ENCODE results near the gene XBP1. TPM values are rescaled to one million over a fixed set of nuclear protein-coding genes. Genes with fewer than 3 reads are reported as not detected.
"Not testable (repeated sequence)": the region's sequence is repeated elsewhere in the genome, so short reads cannot be mapped to it uniquely, and the experiment has no call there.

XBP1 gene
- polyA plus RNA-seq (2013, experiment 1 of 2), result 127 TPM
- polyA plus RNA-seq (2013, experiment 2 of 2), result 129 TPM

DNA sequence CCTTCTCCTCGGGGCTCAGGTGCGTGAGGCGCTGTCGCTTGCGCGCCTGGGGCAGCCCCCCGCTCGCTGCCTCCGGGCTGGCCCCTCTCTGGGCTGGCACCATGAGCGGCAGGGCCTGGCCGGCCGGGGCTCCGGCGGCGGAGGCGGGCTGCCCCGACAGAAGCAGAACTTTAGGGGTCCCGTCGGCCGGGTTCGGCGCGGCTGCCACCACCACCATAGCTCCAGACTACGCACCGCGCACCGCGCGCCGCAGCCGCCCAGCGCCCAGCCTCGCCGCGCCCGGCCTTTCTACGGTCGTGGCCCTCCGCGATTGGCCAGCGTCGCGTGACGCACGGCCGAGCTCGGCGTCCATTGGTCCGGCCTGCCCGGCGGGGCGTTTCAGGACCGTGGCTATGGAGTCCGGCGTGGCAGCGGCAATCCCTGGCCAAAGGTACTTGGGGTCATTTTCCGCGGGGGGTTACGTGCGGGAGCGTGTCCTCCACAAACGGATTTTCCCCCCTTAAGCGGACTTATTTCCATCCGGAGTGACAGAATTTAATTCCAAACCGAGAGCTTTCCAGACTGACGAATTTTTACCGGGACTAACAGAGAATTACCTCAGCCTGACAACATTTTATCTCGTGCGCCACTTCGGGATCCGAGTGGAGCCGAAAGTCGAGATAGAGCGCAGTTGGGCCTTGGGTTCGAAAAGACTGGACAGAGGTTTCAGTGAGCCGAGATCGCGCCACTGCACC is at the start of gene XBP1:
XBP1 (minus strand) TSS at position 262 of the 734 bp plus-strand sequence.
- peak within 1 kb of the TSS; percentile 96 for H2BK120ac ChIP-seq (ENCODE audit: low read depth, low read length)
- H3K27ac ChIP-seq (ENCODE audit: low read length, poor library complexity, severe bottlenecking), result peak within 1 kb of the TSS; percentile 92
- H3K9me3 ChIP-seq (ENCODE audit: control insufficient read depth, low read length), result no peaks in the 10 kb centered on the region
- no peak within 1 kb of the TSS for H2BK12ac ChIP-seq (ENCODE audit: low read length in 2 of 2)
- peak within 1 kb of the TSS; percentile 100 for H4K91ac ChIP-seq (ENCODE audit: low read length)
- peak; percentile 95 for DNase-seq
- H2AFZ ChIP-seq (ENCODE audit: low read depth, low read length), result peak within 1 kb of the TSS; percentile 85
- peak within 1 kb of the TSS; percentile 98 for H2BK5ac ChIP-seq (ENCODE audit: low read depth, low read length, poor library complexity, severe bottlenecking)
- peak within 1 kb of the TSS; percentile 97 for H2BK15ac ChIP-seq (ENCODE audit: low read depth, poor library complexity, severe bottlenecking)
- H3K4ac ChIP-seq (ENCODE audit: low read depth in 1 of 2, low read length in 2 of 2), result peak within 1 kb of the TSS; percentile 96 to 98
- H3K79me1 ChIP-seq (replicated peaks; ENCODE audit: low read length, poor library complexity, severe bottlenecking), result peaks cover 13% of the 10 kb centered on the region
- under 1% methylated on average over 70 of the region's 78 CpGs for WGBS
- peak within 1 kb of the TSS; percentile 67 to 92 for H3K23ac ChIP-seq (ENCODE audit: low read length in 2 of 2)
- H3K27me3 ChIP-seq (ENCODE audit: control insufficient read depth in 1 of 2, insufficient read depth in 1 of 2, low read length in 2 of 2), result no peaks in the 10 kb centered on the region
- H2AK5ac ChIP-seq (ENCODE audit: low read length, severe bottlenecking), result peak within 1 kb of the TSS; percentile 75
- H3K4me1 ChIP-seq (ENCODE audit: control insufficient read depth, insufficient read depth, low read depth, low read length), result peaks cover 5% of the 10 kb centered on the region
- peak within 1 kb of the TSS; percentile 66 to 94 for H3K14ac ChIP-seq (ENCODE audit: low read length in 2 of 2)
- H4K8ac ChIP-seq (ENCODE audit: low read length), result peak within 1 kb of the TSS; percentile 98
- peak within 1 kb of the TSS; percentile 84 to 99 for H3K4me3 ChIP-seq (ENCODE audit: insufficient read depth in 1 of 2, low read depth in 1 of 2, low read length in 2 of 2)
- H3K36me3 ChIP-seq (ENCODE audit: control insufficient read depth in 1 of 2, insufficient read depth in 2 of 2, low read depth in 1 of 2, low read length in 2 of 2), result peaks cover 7 to 28% of the 10 kb centered on the region in 2 experiments
- peak within 1 kb of the TSS; percentile 97 to 98 for H3K18ac ChIP-seq (ENCODE audit: low read depth in 1 of 2, low read length in 2 of 2)
- peak within 1 kb of the TSS; percentile 63 for H3K4me2 ChIP-seq (ENCODE audit: low read length, poor library complexity, severe bottlenecking)
- H3K9ac ChIP-seq (ENCODE audit: low read length), result peak within 1 kb of the TSS; percentile 96

DNA sequence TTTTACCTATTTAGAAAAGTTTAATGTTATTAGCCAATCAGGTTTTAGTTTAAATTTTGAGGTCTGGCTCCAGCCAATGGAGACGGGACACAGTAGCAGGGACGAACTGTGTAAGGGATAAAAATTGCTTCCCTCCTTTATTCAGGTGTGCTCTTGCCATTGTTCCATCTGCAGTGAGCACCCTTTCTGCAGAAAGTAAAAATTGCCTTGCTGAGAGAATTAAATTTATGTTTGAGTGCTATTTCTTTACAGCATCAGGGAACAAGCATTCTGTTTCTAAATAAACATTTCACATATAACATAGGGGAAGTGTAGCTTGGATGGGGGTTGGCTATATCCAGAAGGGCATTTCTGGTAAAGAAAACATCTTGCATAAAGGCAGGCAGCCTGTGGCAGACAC is 46.6 kb upstream of the XBP1 start:
- Histone ChIP-seq H2BK15ac (ENCODE audit: low read depth, poor library complexity, severe bottlenecking) (no peak overlapping the region), H3K27me3 (ENCODE audit: control insufficient read depth in 1 of 2, insufficient read depth in 1 of 2, low read length in 2 of 2) (no peaks in the 10 kb centered on the region), H3K27ac (ENCODE audit: low read length, poor library complexity, severe bottlenecking) (no peak overlapping the region), H3K9me3 (ENCODE audit: control insufficient read depth, low read length) (peaks cover 21% of the 10 kb centered on the region), H3K79me1 (replicated peaks; ENCODE audit: low read length, poor library complexity, severe bottlenecking) (no peaks in the 10 kb centered on the region), H3K14ac (ENCODE audit: low read length in 2 of 2) (no peak overlapping the region), H3K9ac (ENCODE audit: low read length) (no peak overlapping the region), H2BK120ac (ENCODE audit: low read depth, low read length) (no peak overlapping the region), H4K91ac (ENCODE audit: low read length) (no peak overlapping the region), H3K23ac (ENCODE audit: low read length in 2 of 2) (no peak overlapping the region), H2AFZ (ENCODE audit: low read depth, low read length) (no peak overlapping the region), H4K8ac (ENCODE audit: low read length) (no peak overlapping the region), H3K4me3 (ENCODE audit: insufficient read depth in 1 of 2, low read depth in 1 of 2, low read length in 2 of 2) (no peak overlapping the region), H3K36me3 (ENCODE audit: control insufficient read depth in 1 of 2, insufficient read depth in 2 of 2, low read depth in 1 of 2, low read length in 2 of 2) (no peaks in the 10 kb centered on the region), H2BK5ac (ENCODE audit: low read depth, low read length, poor library complexity, severe bottlenecking) (no peak overlapping the region), H3K4me1 (ENCODE audit: control insufficient read depth, insufficient read depth, low read depth, low read length) (no peaks in the 10 kb centered on the region), H3K4me2 (ENCODE audit: low read length, poor library complexity, severe bottlenecking) (no peak overlapping the region), H3K4ac (ENCODE audit: low read depth in 1 of 2, low read length in 2 of 2) (no peak overlapping the region), H2BK12ac (ENCODE audit: low read length in 2 of 2) (no peak overlapping the region), H2AK5ac (ENCODE audit: low read length, severe bottlenecking) (no peak overlapping the region), H3K18ac (ENCODE audit: low read depth in 1 of 2, low read length in 2 of 2) (no peak overlapping the region)
- 85% methylated on average over 2 of the region's 2 CpGs for WGBS
- no peak for DNase-seq

DNA sequence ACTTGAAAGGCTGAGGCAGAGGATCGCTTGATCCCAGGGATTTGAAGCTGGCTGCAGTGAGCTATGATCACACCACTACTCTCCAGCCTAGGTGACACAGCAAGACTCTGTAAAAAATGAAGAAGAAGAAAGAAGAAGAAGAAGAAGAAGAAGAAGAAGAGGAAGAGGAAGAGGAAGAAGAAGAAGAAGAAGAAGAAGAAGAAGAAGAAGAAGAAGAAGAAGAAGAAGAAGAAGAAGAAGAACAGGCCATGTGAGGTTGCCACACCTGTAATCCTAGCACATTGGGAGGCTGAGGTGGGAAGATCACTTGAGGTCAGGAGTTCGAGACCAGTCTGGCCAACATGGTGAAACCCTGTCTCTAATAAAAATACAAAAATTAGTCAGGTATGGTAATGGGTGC is 43.9 kb upstream of the XBP1 start:
- H3K14ac ChIP-seq (ENCODE audit: low read length in 2 of 2); H3K18ac ChIP-seq (ENCODE audit: low read depth in 1 of 2, low read length in 2 of 2); H4K91ac ChIP-seq (ENCODE audit: low read length); H3K4ac ChIP-seq (ENCODE audit: low read depth in 1 of 2, low read length in 2 of 2); H3K27ac ChIP-seq (ENCODE audit: low read length, poor library complexity, severe bottlenecking); H2AK5ac ChIP-seq (ENCODE audit: low read length, severe bottlenecking); H2BK12ac ChIP-seq (ENCODE audit: low read length in 2 of 2); H2BK120ac ChIP-seq (ENCODE audit: low read depth, low read length); H3K23ac ChIP-seq (ENCODE audit: low read length in 2 of 2); H3K36me3 ChIP-seq (ENCODE audit: control insufficient read depth in 1 of 2, insufficient read depth in 2 of 2, low read depth in 1 of 2, low read length in 2 of 2); H2BK15ac ChIP-seq (ENCODE audit: low read depth, poor library complexity, severe bottlenecking); H3K4me2 ChIP-seq (ENCODE audit: low read length, poor library complexity, severe bottlenecking); H3K4me3 ChIP-seq (ENCODE audit: insufficient read depth in 1 of 2, low read depth in 1 of 2, low read length in 2 of 2); H2BK5ac ChIP-seq (ENCODE audit: low read depth, low read length, poor library complexity, severe bottlenecking); H4K8ac ChIP-seq (ENCODE audit: low read length); DNase-seq; H3K9ac ChIP-seq (ENCODE audit: low read length); H3K79me1 ChIP-seq (replicated peaks; ENCODE audit: low read length, poor library complexity, severe bottlenecking); H3K4me1 ChIP-seq (ENCODE audit: control insufficient read depth, insufficient read depth, low read depth, low read length); H3K27me3 ChIP-seq (ENCODE audit: control insufficient read depth in 1 of 2, insufficient read depth in 1 of 2, low read length in 2 of 2); H2AFZ ChIP-seq (ENCODE audit: low read depth, low read length): not testable (repeated sequence)
- 43% methylated on average over 1 of the region's 2 CpGs for WGBS
- H3K9me3 ChIP-seq (ENCODE audit: control insufficient read depth, low read length), result peaks cover 21% of the 10 kb centered on the region

DNA sequence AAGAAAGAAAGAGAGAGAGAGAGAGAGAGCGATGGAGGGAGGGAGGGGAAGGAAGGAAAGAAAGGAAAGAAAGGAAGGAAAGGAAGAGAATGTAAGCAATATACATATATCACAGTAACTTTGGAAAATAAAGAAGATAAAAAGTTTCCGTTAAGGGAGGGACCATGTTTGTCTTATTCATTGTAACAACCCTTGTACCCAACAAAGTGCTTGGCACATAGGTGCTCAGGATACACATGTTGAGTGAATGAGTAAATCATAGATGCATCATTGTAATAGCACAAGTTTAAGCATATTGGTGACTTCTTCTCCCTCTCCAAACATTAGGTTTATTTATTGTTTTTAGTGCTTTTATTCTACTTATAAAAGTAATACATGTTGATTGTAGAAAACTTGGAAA is 43.3 kb upstream of the XBP1 start:
- Histone ChIP-seq H4K91ac (ENCODE audit: low read length) (no peak overlapping the region), H3K36me3 (ENCODE audit: control insufficient read depth in 1 of 2, insufficient read depth in 2 of 2, low read depth in 1 of 2, low read length in 2 of 2) (no peaks in the 10 kb centered on the region), H2AFZ (ENCODE audit: low read depth, low read length) (no peak overlapping the region), H2BK15ac (ENCODE audit: low read depth, poor library complexity, severe bottlenecking) (no peak overlapping the region), H2BK5ac (ENCODE audit: low read depth, low read length, poor library complexity, severe bottlenecking) (no peak overlapping the region), H3K79me1 (replicated peaks; ENCODE audit: low read length, poor library complexity, severe bottlenecking) (no peaks in the 10 kb centered on the region), H3K4me2 (ENCODE audit: low read length, poor library complexity, severe bottlenecking) (no peak overlapping the region), H3K4me1 (ENCODE audit: control insufficient read depth, insufficient read depth, low read depth, low read length) (no peaks in the 10 kb centered on the region), H2BK120ac (ENCODE audit: low read depth, low read length) (no peak overlapping the region), H2BK12ac (ENCODE audit: low read length in 2 of 2) (no peak overlapping the region), H4K8ac (ENCODE audit: low read length) (no peak overlapping the region), H3K14ac (ENCODE audit: low read length in 2 of 2) (no peak overlapping the region), H3K4ac (ENCODE audit: low read depth in 1 of 2, low read length in 2 of 2) (no peak overlapping the region), H3K9me3 (ENCODE audit: control insufficient read depth, low read length) (peaks cover 21% of the 10 kb centered on the region), H3K27me3 (ENCODE audit: control insufficient read depth in 1 of 2, insufficient read depth in 1 of 2, low read length in 2 of 2) (no peaks in the 10 kb centered on the region), H3K9ac (ENCODE audit: low read length) (no peak overlapping the region), H3K4me3 (ENCODE audit: insufficient read depth in 1 of 2, low read depth in 1 of 2, low read length in 2 of 2) (no peak overlapping the region), H3K18ac (ENCODE audit: low read depth in 1 of 2, low read length in 2 of 2) (no peak overlapping the region), H3K23ac (ENCODE audit: low read length in 2 of 2) (no peak overlapping the region), H2AK5ac (ENCODE audit: low read length, severe bottlenecking) (no peak overlapping the region), H3K27ac (ENCODE audit: low read length, poor library complexity, severe bottlenecking) (no peak overlapping the region)
- no CpG with 5 or more reads among the region's 2 CpGs for WGBS
- DNase-seq, result no peak
